OCI-LY1 (cell line): ENCODE data around the gene CMIP.

ENCODE experiments used
- EZH2 ChIP-seq: fragments of 200-600 bp; sonication (generic), shearing (Covaris generic); IDR thresholded peaks from 2 replicates; pipeline ENCODE4 v1.8.0; 2017; ENCODE audit warnings: borderline replicate concordance, mixed run types, mild to moderate bottlenecking, antibody characterized with exemption, low read length, moderate library complexity, mixed read lengths
- TF ChIP-seq, protein P1 (sequence below): fragments of 200-600 bp; sonication (generic), shearing (Covaris generic); IDR thresholded peaks from 2 replicates; pipeline ENCODE4 v1.5.1; 2017; ENCODE audit warnings: mild to moderate bottlenecking, antibody characterized with exemption, low read length, moderate library complexity, mixed read lengths

DNA sequence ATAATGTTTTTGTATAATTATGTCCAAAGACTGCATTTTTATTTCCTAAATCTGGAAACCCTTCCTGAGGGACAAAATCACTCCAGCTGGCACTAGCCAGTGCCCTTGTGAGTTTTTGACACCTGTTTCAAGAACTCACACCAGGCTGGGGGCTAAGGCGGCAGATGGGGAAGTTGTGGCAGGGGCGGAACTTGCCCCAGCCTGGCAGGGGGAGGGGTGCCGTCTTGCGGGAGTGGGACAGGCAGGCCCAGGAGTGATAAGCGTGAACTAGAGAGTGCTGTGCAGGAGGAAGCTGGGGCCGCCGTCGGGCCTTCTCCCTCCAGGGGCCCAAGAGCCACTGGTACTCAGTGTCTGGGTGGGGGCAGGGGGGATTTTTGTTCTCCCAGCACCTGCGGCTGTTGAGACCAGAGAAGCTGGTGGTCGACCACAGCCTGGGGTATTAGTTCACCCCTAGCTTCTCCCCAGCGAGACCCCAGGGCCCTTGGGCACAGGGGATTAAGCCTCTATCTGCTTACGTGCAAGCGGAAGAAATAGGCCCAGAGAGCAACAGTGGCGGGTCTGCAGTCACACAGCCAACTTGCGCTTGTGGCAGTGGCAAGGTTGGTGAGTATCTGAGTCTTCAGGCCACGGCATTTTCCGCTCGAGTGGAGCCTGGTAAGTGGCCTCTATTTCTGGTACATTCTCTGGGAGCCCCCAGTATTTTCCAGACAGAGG lies 294.3 kb downstream of the CMIP start:
- TF ChIP-seq, protein P1, sequence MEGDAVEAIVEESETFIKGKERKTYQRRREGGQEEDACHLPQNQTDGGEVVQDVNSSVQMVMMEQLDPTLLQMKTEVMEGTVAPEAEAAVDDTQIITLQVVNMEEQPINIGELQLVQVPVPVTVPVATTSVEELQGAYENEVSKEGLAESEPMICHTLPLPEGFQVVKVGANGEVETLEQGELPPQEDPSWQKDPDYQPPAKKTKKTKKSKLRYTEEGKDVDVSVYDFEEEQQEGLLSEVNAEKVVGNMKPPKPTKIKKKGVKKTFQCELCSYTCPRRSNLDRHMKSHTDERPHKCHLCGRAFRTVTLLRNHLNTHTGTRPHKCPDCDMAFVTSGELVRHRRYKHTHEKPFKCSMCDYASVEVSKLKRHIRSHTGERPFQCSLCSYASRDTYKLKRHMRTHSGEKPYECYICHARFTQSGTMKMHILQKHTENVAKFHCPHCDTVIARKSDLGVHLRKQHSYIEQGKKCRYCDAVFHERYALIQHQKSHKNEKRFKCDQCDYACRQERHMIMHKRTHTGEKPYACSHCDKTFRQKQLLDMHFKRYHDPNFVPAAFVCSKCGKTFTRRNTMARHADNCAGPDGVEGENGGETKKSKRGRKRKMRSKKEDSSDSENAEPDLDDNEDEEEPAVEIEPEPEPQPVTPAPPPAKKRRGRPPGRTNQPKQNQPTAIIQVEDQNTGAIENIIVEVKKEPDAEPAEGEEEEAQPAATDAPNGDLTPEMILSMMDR: no peak
- no peak for TF ChIP-seq EZH2
